ENCODE results near the gene EPHB2.

Gene EPHB2

DNA sequence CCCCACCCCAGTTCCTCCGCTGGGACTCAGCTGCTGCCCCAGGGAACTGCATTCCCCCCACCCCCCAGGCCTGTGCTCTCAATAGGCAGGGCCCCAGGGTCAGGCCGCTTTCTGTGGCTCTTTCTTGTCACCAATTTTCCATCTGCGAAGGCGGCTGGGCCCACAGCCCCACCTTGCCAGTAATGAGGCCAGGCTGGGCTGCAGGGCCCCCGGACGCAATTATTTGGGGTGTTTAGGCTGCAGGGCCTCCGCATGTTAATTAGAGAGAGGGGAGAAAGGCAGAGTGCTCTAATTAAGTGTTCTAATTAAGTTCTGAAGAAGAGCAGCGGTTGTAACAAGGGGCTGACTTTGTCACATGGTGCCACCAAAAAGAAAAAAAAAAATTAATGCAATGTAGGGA, 71.8 kb downstream of the EPHB2 start:
- no peak for DNase-seq

DNA sequence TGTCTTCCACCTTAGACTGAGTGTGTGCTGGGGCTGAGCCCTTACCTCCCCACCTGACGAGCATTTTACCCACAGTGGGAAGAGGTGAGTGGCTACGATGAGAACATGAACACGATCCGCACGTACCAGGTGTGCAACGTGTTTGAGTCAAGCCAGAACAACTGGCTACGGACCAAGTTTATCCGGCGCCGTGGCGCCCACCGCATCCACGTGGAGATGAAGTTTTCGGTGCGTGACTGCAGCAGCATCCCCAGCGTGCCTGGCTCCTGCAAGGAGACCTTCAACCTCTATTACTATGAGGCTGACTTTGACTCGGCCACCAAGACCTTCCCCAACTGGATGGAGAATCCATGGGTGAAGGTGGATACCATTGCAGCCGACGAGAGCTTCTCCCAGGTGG, 73.7 kb downstream of the EPHB2 start:
- no peak for DNase-seq

DNA sequence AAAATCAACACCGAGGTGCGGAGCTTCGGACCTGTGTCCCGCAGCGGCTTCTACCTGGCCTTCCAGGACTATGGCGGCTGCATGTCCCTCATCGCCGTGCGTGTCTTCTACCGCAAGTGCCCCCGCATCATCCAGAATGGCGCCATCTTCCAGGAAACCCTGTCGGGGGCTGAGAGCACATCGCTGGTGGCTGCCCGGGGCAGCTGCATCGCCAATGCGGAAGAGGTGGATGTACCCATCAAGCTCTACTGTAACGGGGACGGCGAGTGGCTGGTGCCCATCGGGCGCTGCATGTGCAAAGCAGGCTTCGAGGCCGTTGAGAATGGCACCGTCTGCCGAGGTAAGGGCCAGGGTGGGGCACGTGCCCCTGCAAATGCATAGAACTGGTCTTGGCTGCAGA, 74.1 kb downstream of the EPHB2 start:
- DNase-seq, result no peak

DNA sequence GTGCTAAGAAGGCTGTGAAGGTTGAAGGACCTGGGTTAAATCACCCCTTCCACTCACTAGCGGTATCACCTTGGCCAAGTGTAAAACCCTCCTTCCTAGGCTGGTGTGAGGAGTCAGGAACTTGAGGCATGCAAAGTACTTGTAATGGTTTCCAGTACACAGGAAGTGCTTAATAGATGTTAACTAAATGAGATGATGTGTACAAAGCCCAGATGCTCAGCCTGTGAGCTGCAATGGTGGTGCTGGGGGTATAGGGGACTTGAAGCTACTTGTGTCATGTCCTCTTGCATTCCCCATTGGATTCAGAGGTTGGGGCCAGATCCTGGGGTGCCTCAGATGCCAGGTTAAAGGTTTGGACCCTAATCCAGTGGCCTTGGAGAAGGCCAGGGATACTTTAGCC, 75.5 kb downstream of the EPHB2 start:
- DNase-seq, result no peak

DNA sequence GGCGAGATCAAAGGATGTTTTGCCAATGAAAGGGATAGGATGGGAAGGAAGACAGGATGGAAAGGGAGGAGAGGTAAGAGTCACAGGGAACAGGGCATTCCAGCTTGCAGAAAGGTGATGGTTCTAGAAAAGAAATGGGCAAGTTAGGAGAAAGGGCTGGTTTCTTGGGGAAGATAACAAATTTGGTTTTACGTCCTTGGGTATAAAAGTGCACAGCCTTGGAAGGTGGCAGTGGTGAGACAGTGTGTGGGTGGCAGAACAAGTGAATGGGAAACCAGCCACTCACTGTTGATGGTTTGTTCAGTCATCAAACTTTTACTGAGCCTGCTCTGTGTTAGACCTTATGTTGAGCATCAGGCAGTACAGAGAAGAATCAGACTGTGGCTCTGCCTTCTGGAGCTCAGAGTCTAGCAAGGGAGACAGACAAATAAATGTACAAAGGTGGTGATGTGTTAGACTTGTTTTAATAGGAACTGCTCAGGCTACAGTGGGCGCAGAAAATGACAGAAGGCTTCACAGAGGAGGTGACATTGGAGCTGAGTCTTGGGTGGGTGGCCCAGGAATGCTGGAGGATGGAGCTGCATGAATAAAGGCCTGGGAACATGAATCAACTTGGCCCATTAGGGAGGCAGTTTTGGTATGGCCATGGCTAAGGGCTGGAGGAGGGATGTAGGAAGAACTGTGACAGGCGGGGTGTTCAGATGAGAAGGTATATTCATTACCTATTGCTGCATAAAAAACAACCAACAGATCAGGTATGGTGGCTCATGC, 76.3 kb downstream of the EPHB2 start:
- DNase-seq, result no peak

DNA sequence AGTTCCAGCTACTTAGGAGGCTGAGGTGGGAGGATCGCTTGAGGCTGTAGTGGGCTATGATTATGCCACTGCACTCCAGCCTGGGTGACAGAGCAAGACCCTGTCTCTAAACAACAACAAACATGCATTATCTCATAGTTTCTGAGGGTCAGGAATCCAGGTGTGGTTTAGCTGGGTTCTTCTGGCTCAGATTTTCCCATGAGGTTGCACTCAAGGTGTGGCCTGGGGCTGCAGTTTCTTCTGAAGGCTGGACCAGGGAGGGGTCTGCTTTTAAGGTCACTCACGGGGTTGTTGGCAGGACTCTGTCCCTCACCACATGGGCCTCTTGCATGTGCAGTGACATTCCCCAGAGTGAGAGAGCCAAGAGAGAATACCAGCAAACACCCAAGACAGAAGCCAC, 77.0 kb downstream of the EPHB2 start:
- DNase-seq, result no peak

DNA sequence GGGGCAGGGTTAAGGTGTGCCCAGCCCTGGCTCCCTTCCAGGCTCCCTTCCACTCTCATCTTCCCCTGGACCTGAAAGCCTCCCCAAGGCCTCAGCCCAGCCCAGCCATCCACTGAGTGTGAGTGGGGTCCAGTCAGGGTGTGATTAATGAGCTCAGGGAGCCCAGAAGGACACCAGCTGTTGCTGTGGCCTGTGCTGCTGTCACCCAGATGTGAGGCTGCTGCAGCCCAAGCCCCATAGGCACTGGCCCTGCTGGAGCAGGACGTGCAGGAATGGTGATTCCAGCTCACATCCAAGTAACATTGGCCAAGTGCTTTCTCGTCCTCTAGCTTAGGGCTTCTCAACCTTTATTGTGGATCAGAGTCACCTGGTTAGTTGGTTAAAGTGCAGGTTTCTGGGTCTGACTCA, 77.6 kb downstream of the EPHB2 start:
- DNase-seq, result no peak

DNA sequence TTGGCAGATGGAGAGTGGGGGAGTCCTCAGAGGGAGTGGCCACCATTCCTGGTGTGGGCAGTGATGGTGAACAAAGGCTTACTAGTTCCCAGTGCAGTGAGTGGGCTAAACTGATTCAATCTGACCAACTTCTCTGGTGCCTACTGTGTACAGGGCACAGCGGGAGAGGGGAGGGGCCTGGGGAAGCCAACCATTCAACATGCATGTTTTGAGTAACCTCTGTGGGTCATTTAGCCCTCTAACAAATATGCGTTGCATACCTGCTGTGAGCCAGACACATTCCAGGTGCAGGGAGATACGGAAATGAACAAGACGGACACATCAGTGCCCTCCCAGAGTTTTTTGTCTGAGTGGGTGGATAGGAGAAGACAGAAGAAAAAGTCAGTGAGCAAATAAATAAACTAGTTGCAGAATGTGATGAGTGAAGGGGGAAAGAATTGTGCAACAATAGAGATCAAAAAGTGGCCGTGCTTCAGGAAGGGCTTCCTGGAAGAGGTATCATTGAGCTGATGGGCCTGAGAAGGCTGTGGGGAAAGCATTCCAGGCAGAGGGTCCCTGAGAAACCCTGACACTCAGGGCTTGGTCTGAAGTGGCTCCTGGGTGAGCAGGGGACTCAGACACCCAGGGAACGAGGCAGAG, 78.8 kb downstream of the EPHB2 start:
- no peak for DNase-seq

DNA sequence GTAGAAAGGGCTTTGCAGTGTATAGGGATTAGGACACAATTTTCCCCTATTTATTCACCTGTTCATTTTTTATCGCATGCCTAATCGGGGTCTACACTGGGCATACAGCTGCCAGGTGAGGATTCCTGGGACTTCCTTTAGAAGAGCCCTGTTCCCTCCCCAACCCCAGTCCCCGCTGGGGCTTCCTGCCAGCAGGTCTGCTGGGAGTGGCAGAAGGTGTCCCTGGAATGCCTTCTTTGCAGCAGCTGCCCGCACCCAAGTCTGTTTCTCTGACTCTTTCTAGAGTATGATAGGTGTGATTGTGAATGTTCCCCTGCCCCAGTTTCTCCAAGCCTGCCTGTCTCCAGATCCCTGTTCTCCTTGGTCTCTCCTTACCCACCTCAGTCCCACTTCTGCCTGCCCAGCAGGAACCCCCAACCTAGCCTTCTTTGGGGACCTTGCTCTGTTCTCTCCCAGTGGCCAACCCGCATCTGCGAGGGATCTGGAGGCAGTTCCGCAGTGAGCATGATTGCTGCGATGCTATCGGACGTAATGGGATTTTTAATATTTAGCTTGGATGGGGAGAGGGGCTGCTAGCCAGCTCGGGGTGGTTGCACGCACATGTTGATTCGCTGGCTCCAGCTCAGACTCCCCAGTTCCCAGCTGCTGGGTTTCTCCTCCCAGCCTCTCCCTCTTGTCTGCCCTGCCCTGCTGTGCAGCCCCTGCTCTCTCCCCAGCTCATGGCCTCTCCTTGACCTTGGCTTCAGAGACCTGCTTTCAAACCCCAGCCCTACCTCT, 79.8 kb downstream of the EPHB2 start:
- DNase-seq, result no peak

DNA sequence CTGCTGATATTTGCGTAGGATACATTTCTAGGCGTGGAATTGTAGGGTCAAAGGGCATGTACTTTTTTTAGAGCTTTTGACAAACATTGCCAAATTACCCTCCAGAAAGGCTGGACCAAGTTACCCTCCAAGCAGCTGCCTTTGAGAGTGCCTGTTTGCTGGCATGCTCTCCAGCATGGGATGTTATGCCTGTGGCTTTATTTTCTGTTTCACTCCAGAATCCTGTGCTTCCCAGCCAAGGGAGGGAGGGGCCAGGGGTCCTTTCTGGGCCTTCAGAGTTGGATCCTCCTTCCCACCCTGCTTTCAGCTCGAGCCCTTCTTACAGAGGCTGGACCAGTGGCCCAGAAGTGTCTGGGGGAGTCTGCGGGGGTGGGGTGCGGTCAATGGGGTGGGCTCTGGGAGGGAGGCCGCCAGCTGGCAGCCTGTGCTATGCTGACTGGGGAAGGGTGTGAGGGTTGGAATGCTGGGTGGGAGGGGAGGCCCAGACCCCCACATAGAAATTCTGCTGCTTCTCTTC, 81.2 kb downstream of the EPHB2 start:
- DNase-seq, result no peak

DNA sequence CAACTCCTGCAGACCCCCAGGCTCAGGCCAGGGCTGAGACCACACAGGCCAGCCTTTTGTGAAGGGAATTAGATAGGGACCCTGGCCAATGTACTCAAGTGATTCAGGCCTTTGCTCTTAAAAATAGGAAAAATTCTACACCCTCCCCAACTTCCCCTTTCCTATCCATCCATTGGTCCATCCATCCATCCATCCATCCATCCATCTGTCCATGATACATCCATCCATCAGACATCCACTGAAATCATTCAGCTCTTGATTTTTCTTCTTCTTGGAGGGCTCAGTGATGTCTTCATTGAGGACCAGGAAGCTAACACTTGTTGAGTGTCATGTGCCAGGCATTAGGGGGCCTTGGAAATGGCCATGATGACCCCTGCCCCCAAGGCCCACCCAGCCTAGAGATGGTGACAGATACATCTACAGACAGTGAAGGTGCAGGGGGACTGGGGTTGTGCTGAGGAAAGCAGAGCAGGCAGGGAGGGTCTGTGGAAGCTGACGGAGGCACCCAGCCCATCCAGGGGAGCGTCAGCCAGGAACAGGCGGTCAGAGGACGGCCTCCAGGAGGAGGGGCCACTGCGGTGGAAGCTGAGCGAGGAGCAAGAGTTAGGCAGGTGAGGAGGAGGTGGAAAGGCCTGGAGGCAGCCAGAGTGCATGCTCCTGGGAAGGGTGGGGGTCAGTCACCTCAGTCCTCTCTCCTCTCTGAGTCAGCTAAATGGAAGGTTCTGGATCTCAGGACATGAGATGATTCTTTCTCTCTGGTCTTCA, 81.9 kb downstream of the EPHB2 start:
- no peak for DNase-seq

DNA sequence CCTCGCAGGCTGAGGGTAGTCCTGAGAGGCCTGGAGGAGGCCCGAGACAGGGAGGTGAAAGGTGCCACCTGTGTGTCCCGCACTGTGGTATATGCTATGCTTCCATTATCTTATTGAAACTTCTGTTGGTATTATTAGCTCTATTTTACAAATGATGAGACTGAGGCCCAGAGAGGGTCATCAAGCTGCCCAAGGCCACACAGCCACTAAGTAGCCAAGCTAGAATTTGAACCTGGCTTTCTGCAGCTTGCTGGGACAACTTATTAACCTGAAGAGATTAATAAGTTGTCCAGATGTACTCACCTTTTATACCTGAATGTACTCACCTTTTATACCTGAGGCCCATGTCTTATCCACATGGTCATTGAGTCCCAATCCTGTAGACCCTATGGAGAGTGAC, 83.0 kb downstream of the EPHB2 start:
- no peak for DNase-seq

DNA sequence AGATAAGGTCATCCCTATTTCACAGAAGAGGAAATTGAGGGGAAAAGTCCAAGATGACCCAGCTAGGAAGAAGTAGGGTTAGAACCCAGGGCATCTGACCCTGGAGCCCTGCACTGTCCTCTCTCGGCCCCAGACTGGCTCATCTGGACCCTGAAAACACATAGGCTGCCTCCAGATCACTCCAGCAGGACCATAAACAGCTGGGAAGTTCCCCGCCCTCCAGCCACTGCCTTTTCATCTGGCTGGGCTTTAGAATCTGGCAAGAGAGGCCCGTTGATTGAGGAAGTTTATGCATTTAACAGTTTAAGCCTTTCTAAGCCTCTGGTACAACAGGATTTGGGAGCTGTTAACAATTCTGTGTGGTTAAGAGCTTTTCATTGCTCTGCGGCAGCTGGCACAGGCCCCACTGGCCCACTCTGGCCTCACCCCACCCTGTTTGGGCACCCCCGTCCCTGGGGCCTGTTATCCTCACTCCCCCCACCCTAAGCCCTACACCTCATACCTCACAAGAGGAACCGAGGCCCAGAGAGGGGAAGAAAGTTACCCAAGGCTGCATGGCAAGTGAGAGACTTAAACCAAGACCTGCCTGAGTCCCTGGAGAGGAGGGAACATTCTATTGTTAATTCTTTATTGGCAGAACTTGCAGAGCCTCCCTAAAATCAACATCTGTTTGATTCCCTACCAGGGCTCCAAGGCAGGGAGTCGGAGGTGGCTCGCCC, 84.2 kb downstream of the EPHB2 start:
- DNase-seq, result no peak

DNA sequence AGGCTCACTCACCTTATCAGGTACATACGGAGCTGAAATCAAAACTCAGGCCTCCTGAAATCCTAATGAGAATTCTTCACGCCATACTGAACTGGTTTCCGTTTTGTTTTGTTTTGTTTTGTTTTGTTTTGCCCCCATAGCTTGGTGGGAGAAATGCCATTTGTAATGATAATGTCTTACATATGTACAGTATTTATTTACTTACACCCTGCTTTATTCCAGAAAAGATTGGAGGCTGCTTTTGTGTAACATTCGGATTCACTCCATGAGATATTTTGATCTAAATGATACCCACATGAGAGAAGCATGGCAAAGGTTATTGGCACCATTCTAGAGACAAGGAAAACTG, 84.7 kb downstream of the EPHB2 start:
- DNase-seq, result no peak

DNA sequence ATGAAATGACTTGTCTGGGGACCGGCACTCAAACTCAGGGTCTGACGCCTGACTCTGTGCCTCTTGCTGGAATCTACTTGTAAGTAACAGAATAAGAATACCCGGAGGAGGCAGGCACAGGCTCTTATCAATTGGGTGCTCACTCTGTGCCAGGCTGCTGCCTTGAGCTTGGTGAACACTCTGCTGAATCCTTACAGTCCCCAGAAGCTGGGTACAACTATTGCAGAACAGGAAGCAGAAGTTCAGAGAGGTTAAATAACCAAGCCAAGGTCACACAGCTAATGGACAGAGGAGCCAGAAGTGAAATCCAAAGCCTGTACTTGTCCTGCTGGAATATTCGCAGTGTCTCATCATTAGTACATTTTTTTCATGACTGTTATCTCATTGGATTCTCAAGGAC, 86.0 kb downstream of the EPHB2 start:
- no peak for DNase-seq

DNA sequence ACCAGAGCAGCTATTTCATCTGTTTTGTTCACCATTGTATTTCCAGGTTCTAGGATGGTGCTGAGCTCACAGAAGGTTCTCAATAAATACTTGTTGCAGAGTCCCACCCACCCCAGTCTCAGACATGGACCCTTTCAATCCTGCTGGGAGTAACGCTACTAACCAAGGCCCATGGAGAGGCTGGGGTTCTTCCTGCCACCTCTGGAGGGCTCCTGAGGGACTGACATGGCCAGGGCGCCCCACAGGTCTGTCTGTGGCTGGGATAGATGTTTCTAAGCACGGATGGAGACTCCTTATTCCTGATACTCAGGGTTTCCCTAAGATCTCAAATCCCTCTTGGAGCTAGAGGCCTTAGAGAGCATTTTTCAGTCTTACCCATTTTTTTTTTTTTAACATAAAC, 87.4 kb downstream of the EPHB2 start:
- no peak for DNase-seq

DNA sequence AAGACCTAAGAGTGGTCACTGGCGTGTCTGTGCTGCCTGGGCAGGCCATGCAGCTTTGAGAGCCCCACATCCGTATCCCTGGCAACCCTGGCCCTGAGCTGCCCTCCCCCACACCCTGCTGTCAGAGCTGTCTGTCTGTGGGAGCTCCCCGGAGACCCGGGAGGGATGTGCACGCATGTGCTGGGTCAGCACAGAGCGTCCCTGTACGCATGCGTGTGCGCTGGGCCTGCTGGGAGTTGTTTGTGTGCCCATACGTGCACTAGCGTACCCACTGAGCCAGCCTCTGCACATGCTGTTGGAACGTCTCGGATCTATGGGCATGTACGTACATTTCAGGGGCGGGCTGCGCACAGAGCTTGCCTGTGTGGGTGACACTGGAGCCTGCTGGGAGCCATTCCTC, 89.3 kb downstream of the EPHB2 start:
- no peak for DNase-seq

DNA sequence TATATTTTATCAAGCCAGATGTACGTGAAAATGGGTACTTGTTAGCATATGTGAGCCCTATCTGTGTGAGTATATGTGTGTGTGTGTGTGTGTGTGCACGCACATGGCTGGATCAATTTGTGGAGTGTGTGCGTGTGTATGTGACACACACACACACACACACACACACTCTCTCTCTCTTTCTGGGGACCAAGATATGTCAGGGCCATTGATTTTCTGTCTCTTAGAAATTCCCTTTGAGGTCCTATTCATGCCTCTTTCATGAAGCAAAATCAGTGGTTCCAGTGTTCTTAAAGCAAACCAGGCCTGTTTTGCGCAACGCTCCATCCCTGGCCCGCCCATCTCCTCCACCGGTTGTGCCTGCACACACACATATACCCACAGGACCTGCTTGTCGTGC, 90.0 kb downstream of the EPHB2 start:
- no peak for DNase-seq

DNA sequence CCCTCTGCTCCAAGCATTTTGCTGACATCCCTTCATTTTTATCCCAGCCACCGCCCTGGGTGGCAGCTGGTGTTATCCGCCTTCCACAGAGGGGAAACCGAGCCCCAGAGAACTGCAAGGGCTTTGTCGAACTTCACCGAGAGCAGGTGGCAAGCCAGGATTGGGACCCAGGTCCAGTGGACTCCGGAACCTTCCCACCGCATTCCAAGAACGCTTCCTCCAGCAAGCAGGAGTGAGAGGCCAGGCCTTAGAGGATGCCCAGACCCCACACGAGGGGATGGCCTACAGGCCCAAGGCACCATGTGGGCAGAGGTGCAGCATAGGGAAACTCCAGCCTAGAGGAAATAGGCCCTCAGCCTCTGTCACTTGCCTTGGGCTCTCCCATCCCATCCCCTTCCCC, 90.7 kb downstream of the EPHB2 start:
- no peak for DNase-seq

DNA sequence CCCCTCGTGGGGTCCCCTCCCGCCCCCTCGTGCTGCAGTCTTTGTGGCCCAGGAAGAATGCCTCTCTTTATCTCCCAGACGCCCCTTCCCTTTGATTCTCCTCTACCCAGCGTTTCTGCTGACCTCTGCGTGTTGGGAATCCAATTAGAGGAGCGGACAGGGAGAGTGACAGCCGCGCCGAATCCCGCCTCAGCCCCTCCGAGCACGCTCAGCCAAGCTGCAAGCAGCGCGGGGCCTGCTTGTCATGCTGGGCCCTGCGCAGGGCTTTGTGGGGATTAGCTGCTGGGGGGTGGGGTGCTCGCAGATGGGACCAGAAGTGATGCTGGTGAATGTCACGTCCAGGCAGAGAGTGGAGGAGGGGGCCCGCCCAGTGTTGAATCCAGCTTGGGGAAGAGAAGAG, 91.1 kb downstream of the EPHB2 start:
- no peak for DNase-seq

DNA sequence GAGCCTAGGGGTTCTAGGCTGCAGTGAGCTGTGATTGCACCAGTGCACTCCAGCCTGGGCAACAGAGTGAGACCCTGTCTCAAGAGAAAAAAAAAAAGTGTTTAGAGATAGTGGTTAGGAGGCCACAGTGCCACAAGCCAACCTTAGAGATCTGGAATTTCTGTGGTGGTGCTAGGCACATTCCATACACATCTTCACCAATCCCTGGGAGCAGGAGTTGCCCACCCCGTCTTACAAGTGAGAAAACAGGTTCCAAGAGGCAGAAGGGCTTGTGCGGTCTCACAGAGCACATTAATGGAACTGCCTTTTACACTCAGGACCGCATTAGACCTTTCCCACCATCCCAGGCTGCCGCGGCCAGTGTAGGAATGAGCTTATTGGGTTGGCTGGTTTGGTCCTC, 93.2 kb downstream of the EPHB2 start:
- DNase-seq, result no peak

DNA sequence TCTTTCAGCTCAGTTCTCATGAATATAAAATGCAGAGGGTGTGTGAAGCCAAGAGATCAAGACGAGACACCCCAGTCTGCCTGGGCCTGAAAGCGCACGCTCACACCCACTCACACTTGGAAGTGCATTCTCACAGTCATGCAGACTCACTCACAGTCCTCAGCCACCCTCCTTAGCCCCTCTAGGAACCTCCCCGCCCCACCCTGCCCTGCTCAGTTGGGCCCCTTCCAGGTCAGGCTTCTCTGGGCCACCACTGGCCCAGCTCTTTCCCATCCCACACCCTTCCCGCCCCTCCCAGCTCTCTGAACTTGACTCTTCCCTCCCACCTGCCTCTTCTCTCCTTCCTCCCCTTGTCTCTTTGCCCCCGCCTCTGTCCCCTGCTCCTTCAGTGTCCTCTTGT, 93.8 kb downstream of the EPHB2 start:
- DNase-seq, result no peak
